RWPE2 (cell line): ENCODE measurements around the gene MYO3B.

Experiments
- ATAC-seq: fragments of 200-7000 bp; cut with Tn5 transposase; 3 replicates; pipeline ENCODE4 v1.9.1; 2021; ENCODE audit warnings: low read depth
- DNase-seq: peaks from one replicate; pipeline ENCODE4 v3.0.0-alpha.2; 2020; ENCODE audit warnings: low spot score
- H3K27ac ChIP-seq: fragments of 450-650 bp; 2 replicates; pipeline ENCODE4 v1.5.1; 2017; ENCODE audit warnings: mild to moderate bottlenecking; ENCODE audit not compliant: poor library complexity, severe bottlenecking
- H3K27me3 ChIP-seq: fragments of 250-450 bp; sonication (Bioruptor Pico); 2 replicates; pipeline ENCODE4 v1.5.1; 2021; ENCODE audit warnings: mild to moderate bottlenecking, moderate library complexity; ENCODE audit not compliant: insufficient read depth, poor library complexity, severe bottlenecking
- H3K36me3 ChIP-seq: fragments of 250-450 bp; sonication (Bioruptor Pico); 2 replicates; pipeline ENCODE4 v1.5.1; 2020; ENCODE audit warnings: low read depth, mild to moderate bottlenecking, moderate library complexity
- H3K4me1 ChIP-seq: fragments of 250-450 bp; sonication (Bioruptor Pico); 2 replicates; pipeline ENCODE4 v1.5.1; 2021; ENCODE audit warnings: mild to moderate bottlenecking, moderate library complexity; ENCODE audit not compliant: insufficient read depth, poor library complexity, severe bottlenecking
- H3K4me3 ChIP-seq: fragments of 250-450 bp; sonication (Bioruptor Pico); 2 replicates; pipeline ENCODE4 v1.5.1; 2021; ENCODE audit warnings: mild to moderate bottlenecking, moderate library complexity; ENCODE audit not compliant: severe bottlenecking
- H3K9me3 ChIP-seq: fragments of 250-450 bp; sonication (Bioruptor Pico); 2 replicates; pipeline ENCODE4 v1.5.1; 2021; ENCODE audit warnings: mild to moderate bottlenecking, moderate library complexity; ENCODE audit not compliant: severe bottlenecking
- CTCF ChIP-seq: fragments of 450-650 bp; IDR thresholded peaks from one replicate; pipeline ENCODE4 v1.5.1; 2017; ENCODE audit warnings: mild to moderate bottlenecking, moderate library complexity; ENCODE audit not compliant: poor library complexity, severe bottlenecking

MYO3B gene

GRCh38 chr2:170492010-170492409 lies 314.1 kb downstream of the MYO3B start:
- no peak for DNase-seq
- Histone ChIP-seq H3K27me3 (no peaks in the 10 kb centered on the region), H3K9me3 (no peaks in the 10 kb centered on the region), H3K27ac (no peak overlapping the region), H3K4me3 (no peak overlapping the region), H3K4me1 (no peaks in the 10 kb centered on the region), H3K36me3 (no peaks in the 10 kb centered on the region)
- TF ChIP-seq CTCF, result no peak
- ATAC-seq, result no peak

- Histone ChIP-seq H3K36me3 (no peaks in the 10 kb centered on the region), H3K27me3 (no peaks in the 10 kb centered on the region), H3K27ac (no peak overlapping the region), H3K4me3 (no peak overlapping the region), H3K4me1 (no peaks in the 10 kb centered on the region), H3K9me3 (no peaks in the 10 kb centered on the region)
- TF ChIP-seq CTCF, result no peak
- DNase-seq (no peak), ATAC-seq (no peak)
Observed at GRCh38 chr2:170493426-170494097, 315.6 kb downstream of the MYO3B start.

DNA sequence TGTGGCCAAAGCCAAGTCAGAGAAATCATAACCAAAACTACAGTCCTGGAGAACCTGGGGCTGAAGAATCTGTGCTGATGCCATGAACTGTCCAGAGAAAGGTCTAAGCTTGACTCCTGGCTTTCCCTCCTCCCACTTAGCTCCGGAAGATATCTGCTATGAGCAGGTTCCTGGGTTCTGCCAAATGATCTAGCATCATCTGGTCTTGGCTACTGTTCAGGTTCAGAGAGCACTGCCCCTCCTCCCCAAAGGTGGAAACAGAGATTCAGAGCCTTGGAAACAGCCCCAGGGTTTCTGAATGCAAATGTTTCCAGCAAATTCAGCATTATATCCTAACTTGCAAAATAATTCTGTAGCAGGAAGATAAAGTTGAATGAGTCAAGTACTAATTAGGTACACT lies 317.9 kb downstream of the MYO3B start:
- Histone ChIP-seq H3K36me3 (no peaks in the 10 kb centered on the region), H3K9me3 (no peaks in the 10 kb centered on the region), H3K4me3 (no peak overlapping the region), H3K27ac (no peak overlapping the region), H3K27me3 (no peaks in the 10 kb centered on the region), H3K4me1 (no peaks in the 10 kb centered on the region)
- no peak for ATAC-seq
- TF ChIP-seq CTCF, result no peak
- DNase-seq, result no peak

DNA sequence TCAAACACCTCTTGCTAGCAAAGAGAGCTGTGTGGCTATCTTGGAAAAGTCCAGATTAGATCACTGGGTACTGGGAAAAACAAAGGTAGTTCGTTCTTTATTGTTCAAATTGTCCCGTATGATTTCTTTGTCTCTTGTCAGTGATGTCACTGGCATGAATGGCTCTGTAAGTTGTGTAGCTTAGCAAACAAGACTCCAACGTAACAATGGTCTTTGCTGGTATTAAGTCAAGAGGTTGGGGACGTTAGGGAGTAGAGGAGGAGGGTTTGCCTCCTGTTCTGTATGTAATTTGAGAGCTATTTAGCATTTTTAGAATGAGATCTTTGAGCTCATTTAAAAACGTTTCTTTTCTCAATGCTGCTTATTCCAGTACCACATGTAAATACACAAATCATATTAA lies 320.7 kb downstream of the MYO3B start:
- no peaks in the 10 kb centered on the region for H3K27me3 ChIP-seq
- ATAC-seq, result no peak
- H3K4me3 ChIP-seq, result no peak overlapping the region
- no peaks in the 10 kb centered on the region for H3K4me1 ChIP-seq
- no peaks in the 10 kb centered on the region for H3K9me3 ChIP-seq
- no peaks in the 10 kb centered on the region for H3K36me3 ChIP-seq
- TF ChIP-seq CTCF, result no peak
- DNase-seq, result no peak
- H3K27ac ChIP-seq, result no peak overlapping the region

DNA sequence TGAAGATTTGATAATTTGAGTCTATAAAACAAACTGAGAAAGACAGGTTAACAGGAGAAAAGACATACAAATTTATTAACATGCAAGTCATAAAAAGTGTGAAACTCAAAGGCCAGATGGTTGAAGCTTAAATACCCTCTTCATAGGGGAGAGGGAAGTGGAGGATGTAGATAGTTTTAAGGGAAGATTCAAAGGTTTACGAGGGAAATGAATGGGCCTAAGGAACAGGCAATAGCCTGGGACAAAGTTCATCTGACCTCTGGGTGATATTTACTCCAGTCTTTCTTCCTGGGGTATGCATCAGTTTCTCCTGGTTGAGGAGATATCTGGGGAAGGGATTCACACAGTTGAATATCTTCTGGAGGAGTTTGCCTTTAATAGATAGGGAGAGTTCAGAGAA lies 322.2 kb downstream of the MYO3B start:
- H3K36me3 ChIP-seq, result no peaks in the 10 kb centered on the region
- no peak for TF ChIP-seq CTCF
- H3K27ac ChIP-seq, result no peak overlapping the region
- no peak for ATAC-seq
- no peak for DNase-seq
- no peaks in the 10 kb centered on the region for H3K9me3 ChIP-seq
- H3K4me1 ChIP-seq, result no peaks in the 10 kb centered on the region
- no peak overlapping the region for H3K4me3 ChIP-seq
- no peaks in the 10 kb centered on the region for H3K27me3 ChIP-seq
